Subcutaneous abdominal adipose tissue (tissue), 5 donors: ENCODE data around the gene CLDN16.

Source experiments
- H3K27ac ChIP-seq: one replicate; pipeline ENCODE4 v1.7.0; 2013; ENCODE audit warnings: low read depth, mild to moderate bottlenecking, inconsistent platforms, low read length, moderate library complexity
- H3K27me3 ChIP-seq, 5 donors: one replicate each; pipeline ENCODE4 v1.7.0; 2013; ENCODE audit warnings: low read length in 5 of 5, inconsistent platforms in 1 of 5; ENCODE audit not compliant: control insufficient read depth in 5 of 5, insufficient read depth in 4 of 5
- H3K36me3 ChIP-seq, 5 donors: one replicate each; pipeline ENCODE4 v1.7.0; 2013; ENCODE audit warnings: low read length in 5 of 5; ENCODE audit not compliant: control insufficient read depth in 5 of 5, insufficient read depth in 5 of 5
- H3K4me1 ChIP-seq, 5 donors: one replicate each; pipeline ENCODE4 v1.7.0; 2013; ENCODE audit warnings: low read length in 5 of 5, mild to moderate bottlenecking in 3 of 5, moderate library complexity in 1 of 5; ENCODE audit not compliant: control insufficient read depth in 5 of 5, insufficient read depth in 5 of 5
- H3K4me3 ChIP-seq, 5 donors: one replicate each; pipeline ENCODE4 v1.7.0; 2013; ENCODE audit warnings: low read length in 5 of 5, low read depth in 1 of 5
- H3K9ac ChIP-seq, 5 donors: one replicate each; pipeline ENCODE4 v1.7.0; 2013; ENCODE audit warnings: low read length in 5 of 5, mild to moderate bottlenecking in 4 of 5, moderate library complexity in 3 of 5
- H3K9me3 ChIP-seq, 5 donors: one replicate each; pipeline ENCODE4 v1.7.0; 2013; ENCODE audit warnings: low read length in 5 of 5; ENCODE audit not compliant: control insufficient read depth in 5 of 5
- donor health status: healthy.
- donor health status: healthy.
- donor health status: healthy.
- donor health status: healthy.
- donor health status: healthy.

Gene CLDN16

DNA sequence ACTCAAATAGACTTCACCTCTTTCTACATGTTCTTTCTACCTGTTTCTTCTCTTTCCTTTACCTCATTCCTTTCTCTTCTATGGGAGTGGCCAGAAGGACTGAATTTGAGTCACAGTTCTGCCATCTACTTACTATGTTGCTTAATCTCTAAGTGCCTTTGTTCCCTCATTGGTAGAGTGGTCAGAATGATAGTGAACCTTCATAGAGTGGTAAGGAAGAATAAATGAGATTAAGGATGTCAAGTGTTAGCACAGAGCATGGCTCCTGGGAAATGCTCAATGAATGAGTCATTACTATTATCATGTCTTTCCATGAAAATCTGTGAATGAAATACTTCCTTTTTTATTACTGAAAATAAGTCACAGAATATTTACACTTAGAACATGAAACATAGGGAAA is 44.3 kb downstream of the CLDN16 start:
- Histone ChIP-seq H3K9ac (no peak overlapping the region), H3K27ac (no peak overlapping the region), H3K4me3 (no peak overlapping the region), H3K9me3 (no peaks in the 10 kb centered on the region), H3K36me3 (no peaks in the 10 kb centered on the region), H3K27me3 (peaks cover 0 to 2% (median 0%) of the 10 kb centered on the region in 5 donors), H3K4me1 (no peaks in the 10 kb centered on the region)

DNA sequence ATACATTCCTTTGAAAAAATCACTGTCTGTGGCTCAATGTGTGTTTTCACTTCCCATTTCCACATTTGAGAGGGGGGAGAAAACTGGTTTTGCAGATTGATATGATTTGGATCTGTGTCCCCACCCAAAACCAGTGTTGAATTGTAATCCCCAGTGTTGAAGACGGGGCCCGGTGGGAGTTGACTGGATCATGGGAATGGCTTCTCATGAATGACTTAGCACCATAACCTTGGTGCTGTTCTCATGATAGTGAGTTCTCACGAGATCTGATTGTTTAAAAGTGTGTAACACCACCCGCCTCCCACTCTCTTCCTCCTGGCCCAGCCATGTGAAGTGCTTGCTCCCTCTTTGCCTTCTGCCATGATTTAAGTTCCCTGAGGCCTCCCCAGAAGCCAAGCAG is 45.7 kb downstream of the CLDN16 start:
- Histone ChIP-seq H3K4me3 (no peak overlapping the region), H3K27me3 (peaks cover 0 to 2% (median 0%) of the 10 kb centered on the region in 5 donors), H3K4me1 (no peaks in the 10 kb centered on the region), H3K9ac (no peak overlapping the region), H3K36me3 (no peaks in the 10 kb centered on the region), H3K27ac (no peak overlapping the region), H3K9me3 (no peaks in the 10 kb centered on the region)

DNA sequence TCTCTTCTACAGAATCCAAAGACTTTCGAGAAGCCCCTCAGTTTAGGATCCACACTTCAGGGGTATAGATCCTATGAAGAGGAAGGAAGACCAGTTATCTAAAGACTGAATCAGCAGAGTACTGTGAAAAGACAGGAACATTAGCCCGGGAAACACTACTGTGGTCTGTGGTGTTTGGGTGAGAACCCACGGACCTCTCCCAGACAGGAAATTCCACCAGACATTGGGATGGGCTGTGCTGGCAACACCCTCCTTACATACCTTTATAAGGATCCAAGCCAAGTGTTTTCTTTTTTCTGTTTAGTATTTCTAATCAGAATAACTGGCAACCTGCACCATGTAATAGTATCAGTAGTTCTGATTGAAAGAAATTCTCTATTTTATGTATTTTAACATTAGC is 47.7 kb downstream of the CLDN16 start:
- Histone ChIP-seq H3K9ac (no peak overlapping the region), H3K4me3 (no peak overlapping the region), H3K4me1 (no peaks in the 10 kb centered on the region), H3K9me3 (no peaks in the 10 kb centered on the region), H3K36me3 (no peaks in the 10 kb centered on the region), H3K27me3 (peaks cover 0 to 2% (median 0%) of the 10 kb centered on the region in 5 donors), H3K27ac (no peak overlapping the region)

DNA sequence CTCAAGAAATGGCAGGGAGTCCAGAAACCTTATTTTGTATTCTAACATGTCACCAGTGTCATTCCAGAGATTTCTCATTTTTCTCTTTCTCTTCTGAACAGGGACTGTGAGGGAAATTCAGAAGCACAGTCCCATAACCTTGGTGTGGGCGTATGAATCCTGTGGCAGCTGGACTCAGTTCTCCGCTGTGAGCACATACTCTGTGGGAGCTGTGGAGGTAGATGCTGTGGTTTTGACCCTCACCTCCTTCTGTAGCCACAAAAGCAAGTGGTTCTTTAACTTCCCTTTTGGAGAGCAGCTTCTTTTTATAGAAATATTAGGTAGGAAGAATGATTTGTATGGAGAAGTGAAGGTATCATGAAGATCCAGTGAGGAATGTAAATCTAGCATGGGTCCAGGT is 48.4 kb downstream of the CLDN16 start:
- Histone ChIP-seq H3K9me3 (no peaks in the 10 kb centered on the region), H3K9ac (no peak overlapping the region), H3K27ac (no peak overlapping the region), H3K36me3 (no peaks in the 10 kb centered on the region), H3K27me3 (peaks cover 0 to 2% (median 0%) of the 10 kb centered on the region in 5 donors), H3K4me1 (no peaks in the 10 kb centered on the region), H3K4me3 (no peak overlapping the region)

DNA sequence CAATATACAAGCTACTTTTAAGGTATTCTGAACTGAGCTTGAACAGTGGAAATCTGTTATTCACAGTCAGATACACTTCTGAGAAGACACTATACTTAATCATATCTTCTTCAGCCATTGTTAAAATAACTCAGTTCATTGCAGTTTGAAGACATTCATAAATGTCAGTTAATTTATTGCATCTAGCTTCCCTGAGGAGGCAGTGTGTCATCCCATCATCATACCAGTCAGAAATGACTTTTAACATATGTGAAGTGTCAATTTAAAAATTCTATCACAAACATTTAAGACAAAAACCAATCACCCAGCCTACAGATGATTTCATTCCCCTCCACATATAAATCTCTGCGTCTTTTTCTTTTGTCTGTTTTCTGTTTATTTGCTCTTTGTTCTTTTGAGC is 54.3 kb downstream of the CLDN16 start:
- no peak overlapping the region for H3K9ac ChIP-seq
- no peak overlapping the region for H3K4me3 ChIP-seq
- no peaks in the 10 kb centered on the region for H3K4me1 ChIP-seq
- H3K27me3 ChIP-seq = no peaks in the 10 kb centered on the region
- no peaks in the 10 kb centered on the region for H3K9me3 ChIP-seq
- H3K27ac ChIP-seq = no peak overlapping the region
- H3K36me3 ChIP-seq = no peaks in the 10 kb centered on the region

DNA sequence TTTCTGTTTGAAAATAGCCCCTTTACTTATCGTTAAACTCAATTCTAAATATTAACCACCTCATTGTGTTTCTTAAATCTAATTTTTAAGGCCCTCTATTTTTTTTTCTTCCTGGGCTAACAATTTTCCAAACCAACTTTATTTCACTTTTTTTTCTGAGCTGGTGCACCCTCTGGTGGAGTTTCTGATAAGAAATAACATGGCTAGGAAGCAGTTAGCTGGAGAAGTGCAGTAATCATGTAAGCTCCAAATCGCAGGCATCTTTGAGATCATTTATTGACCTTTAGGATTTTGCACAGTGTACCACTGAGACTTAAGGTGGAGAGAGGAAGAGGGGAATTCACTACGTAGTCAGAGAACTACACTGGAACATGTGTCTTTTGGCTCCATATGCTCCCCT is 55.3 kb downstream of the CLDN16 start:
- Histone ChIP-seq H3K36me3 (no peaks in the 10 kb centered on the region), H3K27me3 (no peaks in the 10 kb centered on the region)

DNA sequence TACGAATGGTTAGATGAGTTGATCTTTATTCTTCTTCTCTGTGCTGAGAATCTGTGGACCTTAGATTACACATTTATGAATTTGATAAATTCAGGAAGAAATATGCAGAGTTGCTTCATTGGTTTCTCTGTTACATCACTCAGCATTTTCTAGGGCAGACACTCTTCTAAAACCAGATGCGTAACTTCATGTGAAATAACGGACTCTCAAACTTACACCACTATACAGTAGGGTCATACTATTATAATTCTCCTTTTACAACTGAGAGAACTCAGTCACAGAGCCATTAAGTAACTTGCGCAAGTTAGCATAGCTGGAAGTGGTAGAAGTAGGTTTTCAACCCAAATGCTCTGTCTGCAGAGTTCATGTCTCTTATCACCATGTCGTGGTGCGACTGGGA is 56.0 kb downstream of the CLDN16 start:
- H3K9me3 ChIP-seq = no peaks in the 10 kb centered on the region
- no peak overlapping the region for H3K27ac ChIP-seq
- no peaks in the 10 kb centered on the region for H3K27me3 ChIP-seq
- no peaks in the 10 kb centered on the region for H3K4me1 ChIP-seq
- no peak overlapping the region for H3K9ac ChIP-seq
- H3K36me3 ChIP-seq = no peaks in the 10 kb centered on the region
- H3K4me3 ChIP-seq = no peak overlapping the region

More for the DNA sequence above, 55.3 kb downstream of the CLDN16 start:
- no peak overlapping the region for H3K4me3 ChIP-seq
- no peaks in the 10 kb centered on the region for H3K4me1 ChIP-seq
- no peak overlapping the region for H3K27ac ChIP-seq
- no peak overlapping the region for H3K9ac ChIP-seq
- no peaks in the 10 kb centered on the region for H3K9me3 ChIP-seq

DNA sequence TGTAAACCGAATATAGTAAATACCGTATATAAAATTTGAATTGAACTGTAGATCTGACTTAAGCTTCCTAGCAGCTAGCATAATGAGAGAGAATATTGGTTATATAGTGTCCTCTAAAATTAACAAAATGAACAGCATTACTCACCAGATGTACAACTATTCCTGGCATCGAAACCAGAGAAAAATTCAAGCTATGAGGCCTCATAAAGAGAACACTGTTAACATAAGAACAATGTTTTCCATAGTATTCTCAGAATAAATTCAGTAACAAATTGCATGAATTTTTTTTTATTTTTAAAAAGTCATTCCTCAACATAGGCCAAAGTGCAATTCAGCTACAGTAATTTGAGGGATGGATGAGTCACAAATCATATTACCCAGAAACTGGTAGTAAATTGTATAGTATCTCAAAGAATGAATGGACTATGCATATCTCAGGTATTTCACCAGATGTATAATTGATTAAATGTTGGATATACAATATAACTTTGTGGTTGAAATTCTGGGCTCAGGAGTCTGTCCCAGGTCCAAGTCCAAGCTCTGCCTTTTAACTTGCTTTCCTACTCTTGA is 56.7 kb downstream of the CLDN16 start:
- Histone ChIP-seq H3K9me3 (no peaks in the 10 kb centered on the region), H3K36me3 (no peaks in the 10 kb centered on the region), H3K27me3 (no peaks in the 10 kb centered on the region), H3K4me1 (no peaks in the 10 kb centered on the region), H3K27ac (no peak overlapping the region), H3K9ac (no peak overlapping the region), H3K4me3 (no peak overlapping the region)

DNA sequence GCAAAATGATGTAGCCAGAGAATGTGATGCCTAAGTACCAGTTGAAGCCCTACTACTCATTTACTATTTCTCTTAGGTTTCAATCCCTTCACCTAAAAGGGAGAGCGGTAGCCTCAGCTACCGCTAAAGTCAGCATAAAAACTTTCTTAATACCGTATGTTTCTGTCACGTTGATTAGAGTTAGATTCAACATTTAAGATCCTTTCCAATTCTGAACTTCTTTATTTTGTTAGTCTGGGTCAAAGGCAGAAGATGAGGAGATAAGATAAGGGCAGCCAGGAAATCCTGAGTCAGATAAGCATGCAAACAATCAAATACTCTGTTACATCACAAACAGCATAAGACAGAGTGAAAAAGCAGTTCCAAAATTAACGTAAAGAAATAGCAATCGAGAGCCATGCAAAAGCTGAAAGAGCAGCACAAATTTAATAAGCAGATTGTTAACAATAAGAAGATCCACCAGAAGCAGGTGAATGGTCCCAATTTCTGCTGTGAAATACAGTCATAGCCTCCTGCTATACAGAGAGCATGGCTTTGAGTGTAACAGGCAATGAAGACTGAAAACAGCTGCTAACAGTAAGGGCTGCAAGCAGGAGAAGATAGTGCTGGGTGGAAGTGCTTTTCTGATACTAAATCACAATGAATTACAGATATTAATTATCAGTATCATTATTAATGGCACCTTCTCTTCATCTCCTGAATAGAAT is 58.8 kb downstream of the CLDN16 start:
- Histone ChIP-seq H3K36me3 (no peaks in the 10 kb centered on the region), H3K27ac (no peak overlapping the region), H3K4me3 (no peak overlapping the region), H3K9me3 (no peaks in the 10 kb centered on the region), H3K4me1 (no peaks in the 10 kb centered on the region), H3K9ac (no peak overlapping the region), H3K27me3 (no peaks in the 10 kb centered on the region)

DNA sequence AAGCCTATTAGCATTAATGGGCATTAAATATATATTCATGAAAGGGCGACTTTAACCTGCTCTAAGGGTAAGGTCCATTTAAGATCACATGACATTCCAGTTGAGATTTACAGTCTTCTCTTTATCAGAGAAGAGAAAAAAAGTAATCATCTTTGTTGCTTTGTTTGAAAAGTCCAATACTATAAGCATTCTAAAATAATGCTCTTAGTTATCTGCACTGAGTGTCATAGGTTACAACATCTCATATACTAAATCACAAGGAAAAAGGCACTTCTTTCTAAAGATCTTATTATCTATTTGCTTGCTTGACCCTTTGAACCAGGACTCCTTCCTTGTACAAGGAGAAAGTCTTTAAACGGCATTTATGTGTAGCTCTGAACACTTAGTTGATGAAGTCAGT is 60.3 kb downstream of the CLDN16 start:
- no peak overlapping the region for H3K27ac ChIP-seq
- H3K4me3 ChIP-seq = no peak overlapping the region
- H3K27me3 ChIP-seq = no peaks in the 10 kb centered on the region
- no peaks in the 10 kb centered on the region for H3K9me3 ChIP-seq
- no peak overlapping the region for H3K9ac ChIP-seq
- no peaks in the 10 kb centered on the region for H3K36me3 ChIP-seq
- H3K4me1 ChIP-seq = no peaks in the 10 kb centered on the region
